ENCODE data around the gene ANKS1B. TPM values are rescaled to one million over a fixed set of nuclear protein-coding genes. Genes with fewer than 3 reads are reported as not detected.

ANKS1B gene
- total and polyA plus RNA-seq, 2 experiments from 2014 or later: 1.8 to 1.9 TPM

GRCh38 chr12:98745578-98746391 lies 1239.0 kb downstream of the ANKS1B start:
- Histone ChIP-seq H3K27ac (no peak overlapping the region), H3K27me3 (peaks cover 30% of the 10 kb centered on the region), H3K36me3 (no peaks in the 10 kb centered on the region), H3K4me3 (peak overlapping the region; percentile 21), H3K4me1 (ENCODE audit: low read depth) (no peaks in the 10 kb centered on the region), H3K9me3 (ENCODE audit: low read depth) (no peaks in the 10 kb centered on the region)
- DNase-seq (ENCODE audit: low read depth in 1 of 2, low spot score in 1 of 2): peak; percentile 19 to 42
- no peak for TF ChIP-seq CTCF (IDR thresholded peaks at IDR 0.05; ENCODE audit: low read depth, low read length)

GRCh38 chr12:98744680-98745079 lies 1240.1 kb downstream of the ANKS1B start:
- Histone ChIP-seq H3K27me3 (peaks cover 30% of the 10 kb centered on the region), H3K36me3 (no peaks in the 10 kb centered on the region), H3K9me3 (ENCODE audit: low read depth) (no peaks in the 10 kb centered on the region), H3K4me3 (no peak overlapping the region), H3K27ac (no peak overlapping the region), H3K4me1 (ENCODE audit: low read depth) (no peaks in the 10 kb centered on the region)
- DNase-seq (ENCODE audit: low read depth in 1 of 2, low spot score in 1 of 2): peak in 1 of 2 donors; percentile 38
- no peak for TF ChIP-seq CTCF (IDR thresholded peaks at IDR 0.05; ENCODE audit: low read depth, low read length)

GRCh38 chr12:98743362-98743953 lies 1241.3 kb downstream of the ANKS1B start:
- no peaks in the 10 kb centered on the region for H3K9me3 ChIP-seq (ENCODE audit: low read depth)
- no peak overlapping the region for H3K27ac ChIP-seq
- DNase-seq (ENCODE audit: low read depth in 1 of 2, low spot score in 1 of 2): peak in 1 of 2 donors; percentile 48
- no peaks in the 10 kb centered on the region for H3K4me1 ChIP-seq (ENCODE audit: low read depth)
- H3K27me3 ChIP-seq: peaks cover 30% of the 10 kb centered on the region
- no peaks in the 10 kb centered on the region for H3K36me3 ChIP-seq
- peak; percentile 68 for TF ChIP-seq CTCF (IDR thresholded peaks at IDR 0.05; ENCODE audit: low read depth, low read length)
- no peak overlapping the region for H3K4me3 ChIP-seq

- Histone ChIP-seq H3K27ac (no peak overlapping the region), H3K9me3 (ENCODE audit: low read depth) (no peaks in the 10 kb centered on the region), H3K36me3 (no peaks in the 10 kb centered on the region), H3K4me3 (no peak overlapping the region), H3K27me3 (peaks cover 21% of the 10 kb centered on the region), H3K4me1 (ENCODE audit: low read depth) (peaks cover 4% of the 10 kb centered on the region)
- TF ChIP-seq CTCF (IDR thresholded peaks at IDR 0.05; ENCODE audit: low read depth, low read length): no peak
- DNase-seq (ENCODE audit: low read depth in 1 of 2, low spot score in 1 of 2): no peak
These were observed 1243.0 kb downstream of the ANKS1B start for GRCh38 chr12:98741556-98742265.

GRCh38 chr12:98741196-98741555 lies 1243.6 kb downstream of the ANKS1B start:
- Histone ChIP-seq H3K27ac (no peak overlapping the region), H3K4me1 (ENCODE audit: low read depth) (peaks cover 4% of the 10 kb centered on the region), H3K9me3 (ENCODE audit: low read depth) (no peaks in the 10 kb centered on the region), H3K27me3 (peaks cover 16% of the 10 kb centered on the region), H3K4me3 (no peak overlapping the region), H3K36me3 (no peaks in the 10 kb centered on the region)
- no peak for DNase-seq (ENCODE audit: low read depth in 1 of 2, low spot score in 1 of 2)
- TF ChIP-seq CTCF (IDR thresholded peaks at IDR 0.05; ENCODE audit: low read depth, low read length): no peak
